Activated T-cell treated with anti-CD3 and anti-CD28 coated beads for 4 hours (primary cell): ENCODE measurements around the gene TENM3.
"Not testable (repeated sequence)": the region's sequence is repeated elsewhere in the genome, so short reads cannot be mapped to it uniquely, and the experiment has no call there.

Experiments used
- DNase-seq: peaks from one replicate; pipeline ENCODE4 v3.0.0-alpha.2; 2020

TENM3 gene

GRCh38 chr4:182243204-182243603 is at the start of gene TENM3:
Gene TENM3, plus strand, starts transcription at chr4:182243402. Its CDS starts 80,619 bp downstream, at chr4:182324021.
- not testable (repeated sequence) for DNase-seq

GRCh38 chr4:182194091-182194824 is 48.9 kb upstream of the TENM3 start:
- DNase-seq, result no peak

- no peak for DNase-seq
These were observed 45.6 kb upstream of the TENM3 start for GRCh38 chr4:182197611-182198010.

- no peak for DNase-seq
These were observed 41.3 kb upstream of the TENM3 start for GRCh38 chr4:182201871-182202270.

- DNase-seq, result no peak
These were observed 40.6 kb upstream of the TENM3 start for GRCh38 chr4:182202650-182203049.

- DNase-seq, result no peak
These were observed 39.3 kb upstream of the TENM3 start for GRCh38 chr4:182203872-182204411.

- DNase-seq, result no peak
These were observed 37.9 kb upstream of the TENM3 start for GRCh38 chr4:182205306-182205705.

- no peak for DNase-seq
These were observed 36.9 kb upstream of the TENM3 start for GRCh38 chr4:182206266-182206665.

DNA sequence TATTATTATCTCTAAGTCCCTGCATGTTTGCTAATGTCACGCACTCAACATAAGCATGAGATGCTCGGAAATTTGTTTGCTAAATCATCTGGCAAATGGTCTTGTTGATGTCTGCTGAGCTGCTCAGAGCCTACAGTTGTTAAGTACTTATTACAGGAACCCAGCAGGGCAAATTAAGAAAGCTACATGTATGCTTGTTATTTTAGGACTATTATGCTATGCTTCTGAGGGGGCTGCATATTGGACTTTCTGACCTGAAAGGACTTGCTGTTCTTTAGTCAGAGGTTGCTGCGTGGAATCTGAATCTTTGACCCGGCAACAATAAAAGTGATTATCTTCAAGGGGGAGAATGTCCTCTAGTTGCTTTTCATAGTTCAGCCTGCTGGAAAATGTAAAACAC is 36.3 kb upstream of the TENM3 start:
- DNase-seq, result no peak

DNA sequence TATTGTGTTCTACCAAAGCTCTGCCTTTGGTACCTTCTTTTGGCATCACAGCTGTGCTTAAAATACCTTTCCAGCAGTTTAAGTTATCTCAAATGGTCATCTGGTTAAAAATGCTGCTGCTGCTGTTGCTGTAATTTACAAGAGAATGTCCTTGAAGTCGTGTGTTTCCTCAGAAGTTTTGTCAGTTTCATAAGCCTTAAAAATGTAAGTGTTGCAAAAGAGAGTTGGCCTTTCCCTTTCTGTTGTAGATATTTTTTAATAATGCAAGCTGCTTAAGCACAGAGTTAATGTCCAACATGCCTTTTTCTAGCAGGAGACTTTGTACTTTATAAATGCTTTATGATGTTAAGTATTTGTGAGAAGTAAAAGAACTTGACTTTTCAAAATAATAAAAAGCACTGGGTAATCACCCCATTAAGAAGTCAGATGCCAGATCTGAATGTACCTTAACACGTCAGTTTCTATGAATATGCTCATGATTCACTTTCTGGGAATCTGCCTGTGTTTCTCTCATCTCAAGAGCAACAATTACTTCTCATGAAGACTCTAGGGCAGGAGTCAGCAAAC is 35.3 kb upstream of the TENM3 start:
- no peak for DNase-seq

DNA sequence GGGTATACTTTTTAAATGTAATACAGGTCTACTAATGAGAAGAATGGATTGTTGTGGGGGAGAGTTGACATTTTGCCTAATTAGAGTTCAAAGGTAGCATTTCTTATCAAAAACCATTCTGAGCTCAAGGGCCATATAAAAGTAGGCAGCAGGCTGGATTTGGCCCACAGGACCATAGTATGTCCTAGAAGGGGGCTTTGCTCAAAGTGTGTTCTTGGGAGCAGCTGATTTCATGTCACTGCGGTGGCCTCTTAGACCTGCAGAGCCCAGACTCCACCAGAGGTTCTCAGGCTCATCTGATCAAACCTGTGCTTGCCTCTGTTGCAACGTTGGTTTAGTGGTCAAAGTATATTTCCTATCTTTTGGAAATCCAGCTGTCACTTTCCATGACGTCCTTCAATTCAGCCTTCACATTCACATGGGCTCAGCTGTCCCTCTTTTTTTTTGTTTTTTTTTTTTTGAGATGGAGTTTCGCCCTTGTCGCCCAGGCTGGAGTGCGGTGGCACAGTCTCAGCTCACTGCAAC is 34.6 kb upstream of the TENM3 start:
- no peak for DNase-seq

GRCh38 chr4:182212211-182212761 is 30.9 kb upstream of the TENM3 start:
- no peak for DNase-seq

DNA sequence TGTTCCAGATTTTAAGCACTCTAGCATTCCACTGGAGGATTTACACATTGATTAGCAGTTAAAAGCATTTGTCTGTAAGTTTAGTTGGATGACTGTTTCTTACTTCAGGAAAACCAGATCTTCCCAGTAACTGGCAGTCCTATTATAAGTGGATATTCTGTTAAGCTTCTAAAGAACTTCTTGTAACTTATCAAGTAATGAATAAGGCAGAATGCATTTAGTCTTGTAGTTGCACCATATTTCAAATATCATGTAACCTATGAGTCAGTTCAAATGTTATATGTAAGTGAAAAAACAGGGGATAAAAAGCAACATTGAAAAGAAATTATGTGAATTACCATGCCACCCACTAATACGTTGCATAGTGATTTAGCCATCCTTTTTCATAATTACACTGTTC is 30.2 kb upstream of the TENM3 start:
- DNase-seq, result no peak

- DNase-seq, result no peak
These were observed 28.1 kb upstream of the TENM3 start for GRCh38 chr4:182215148-182215547.

- no peak for DNase-seq
These were observed 27.2 kb upstream of the TENM3 start for GRCh38 chr4:182216005-182216404.

DNA sequence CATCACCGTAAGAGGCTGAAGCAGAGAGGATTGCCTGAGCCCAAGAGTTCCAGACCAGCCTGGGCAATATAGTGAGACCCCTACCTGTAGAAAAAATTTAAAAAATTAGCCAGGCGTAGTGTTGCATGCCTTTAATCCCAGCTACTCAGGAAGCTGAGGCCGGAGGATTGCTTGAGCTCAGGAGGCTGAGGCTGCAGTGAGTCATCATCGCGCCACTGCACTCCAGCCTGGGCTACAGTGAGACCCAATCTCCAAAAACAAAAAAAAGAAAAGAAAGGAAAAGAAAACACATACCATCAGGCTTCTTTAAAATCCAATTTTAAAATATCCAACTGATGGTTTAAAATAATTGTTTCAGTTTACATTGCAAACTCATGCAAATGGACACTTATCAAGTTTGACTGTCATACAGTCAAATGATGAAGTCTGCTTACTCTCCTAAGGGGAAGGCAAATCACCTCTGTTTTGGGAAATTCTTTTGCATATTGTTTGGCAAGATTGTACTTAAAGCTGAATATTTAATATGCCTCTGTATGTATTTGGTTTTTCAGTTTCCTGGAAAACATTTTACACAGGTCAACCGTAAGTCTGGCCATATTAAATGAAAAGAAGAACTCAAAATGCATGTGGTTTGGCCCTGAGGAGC is 23.7 kb upstream of the TENM3 start:
- no peak for DNase-seq

DNA sequence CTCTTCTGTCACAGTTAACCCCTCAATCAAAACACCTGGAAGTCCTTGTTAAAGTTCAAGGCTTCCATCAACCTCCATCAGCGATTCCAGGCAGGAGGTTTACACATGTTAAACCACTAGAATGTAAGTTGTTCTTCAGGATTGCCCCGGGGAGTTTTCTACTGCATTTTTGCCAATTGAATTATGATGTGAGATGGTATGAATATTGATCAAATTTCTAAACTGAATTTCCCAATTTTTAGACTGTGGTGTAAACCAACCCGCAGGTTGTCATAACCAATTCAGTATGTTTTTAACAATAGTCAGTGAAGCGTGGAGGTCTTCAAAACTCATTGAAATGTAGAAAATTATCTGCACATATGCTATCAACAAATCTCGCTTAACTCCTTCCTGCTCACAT is 21.2 kb upstream of the TENM3 start:
- no peak for DNase-seq

DNA sequence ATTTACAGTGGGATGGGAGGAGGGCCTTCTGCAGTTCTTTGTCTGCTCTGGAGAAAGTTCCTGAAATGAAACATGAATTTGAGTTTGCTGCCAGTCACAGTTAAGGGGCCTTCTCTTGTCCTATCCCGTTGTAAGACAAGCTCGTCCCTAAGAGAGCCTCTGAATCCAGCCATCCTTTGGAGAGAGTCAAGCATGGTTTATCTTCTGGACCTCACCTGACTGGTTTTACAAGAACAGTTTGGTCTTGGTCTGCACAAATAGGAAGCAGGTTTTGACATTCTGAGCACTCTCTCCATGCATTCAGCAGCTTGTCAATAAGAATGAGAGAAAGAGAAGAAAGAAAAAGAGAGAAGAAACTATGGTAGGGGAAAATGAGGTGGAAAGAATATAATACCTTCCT is 20.4 kb upstream of the TENM3 start:
- DNase-seq, result no peak

GRCh38 chr4:182223708-182224107 is 19.5 kb upstream of the TENM3 start:
- no peak for DNase-seq

GRCh38 chr4:182224192-182224850 is 18.9 kb upstream of the TENM3 start:
- no peak for DNase-seq

DNA sequence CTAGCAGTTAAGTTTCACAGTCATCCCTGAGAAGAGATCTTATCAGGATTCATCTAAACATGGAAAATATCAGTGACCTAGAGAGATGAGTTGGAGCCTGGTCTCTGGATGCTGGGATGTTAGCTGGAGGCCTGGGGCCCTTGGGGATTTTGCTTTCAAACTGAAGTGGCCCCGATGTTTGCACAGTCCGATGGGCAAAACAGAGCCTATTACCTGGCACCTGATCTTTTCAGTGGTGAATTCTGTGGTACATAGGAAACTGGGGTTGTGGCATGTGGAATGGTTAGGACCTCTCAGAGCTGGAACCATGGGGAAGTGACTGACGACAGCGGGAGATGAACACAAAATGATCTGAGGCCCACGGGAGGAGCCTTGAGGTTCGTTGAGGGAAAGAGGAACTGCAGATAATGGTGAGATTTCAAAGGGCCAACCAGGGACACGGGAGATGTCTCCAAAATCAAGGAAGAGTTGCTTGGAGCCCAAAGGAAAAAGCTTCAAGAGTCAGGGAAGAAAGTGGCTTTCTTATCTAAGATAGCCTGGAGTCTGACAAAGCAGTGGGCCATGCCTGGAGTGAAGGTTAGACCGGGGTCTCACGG is 17.8 kb upstream of the TENM3 start:
- DNase-seq, result no peak

- DNase-seq, result no peak
These were observed 15.6 kb upstream of the TENM3 start for GRCh38 chr4:182227611-182228010.
